Prostate gland (tissue), 2 donors: ENCODE results near the gene PKM.

Experiments
- CTCF ChIP-seq, 4 experiments: fragments of 200-600 bp in 2 of 4; fragments of 450-650 bp in 2 of 4; sonication (generic) in 2 of 4; IDR thresholded peaks; 1 replicate in 3 of 4; 2 replicates in 1 of 4; pipeline ENCODE4 v1.5.1; 2016 to 2019; ENCODE audit warnings: antibody characterized with exemption in 4 of 4, mild to moderate bottlenecking in 2 of 4, moderate library complexity in 2 of 4
- POLR2A ChIP-seq: fragments of 450-650 bp; IDR thresholded peaks from one replicate; pipeline ENCODE4 v1.6.1; 2016; ENCODE audit warnings: antibody characterized with exemption, mild to moderate bottlenecking
- POLR2AphosphoS5 ChIP-seq: sonication (generic); formaldehyde crosslinking; IDR thresholded peaks from one replicate; pipeline ENCODE4 v1.6.1; 2017; ENCODE audit warnings: antibody characterized with exemption

GRCh38 chr15:72161361-72162132, 69.4 kb downstream of the PKM start:
- TF ChIP-seq POLR2A (no peak), CTCF (IDR thresholded peaks at IDR 0.05) (no peak), POLR2AphosphoS5 (no peak)
